PC-3 (cell line): Measurements from ENCODE around the gene EN1. TPM values are rescaled to one million over a fixed set of nuclear protein-coding genes. Genes with fewer than 3 reads are reported as not detected.

ENCODE experiments used
- ATAC-seq: fragments of 200-7000 bp; cut with Tn5 transposase; 2 replicates; pipeline ENCODE4 v1.9.1; 2020; ENCODE audit warnings: mild to moderate bottlenecking, moderate library complexity
- BruUV-seq: library from RNA; stranded (reverse); fragments of 400-500 nt; replicated peaks from 2 replicates; lab custom pipeline; 2021; lab: Mats Ljungman, UMichigan
- CTCF ChIA-PET: fragments of 300-600 bp; sonication (Branson Sonifier 250); formaldehyde crosslinking; loops from one replicate; lab custom pipeline; 2022; ENCODE audit warnings: antibody characterized with exemption; lab: Charles Lee
- POLR2A ChIA-PET: fragments of 300-600 bp; sonication (Branson Sonifier 250); formaldehyde crosslinking; loops from one replicate; lab custom pipeline; 2022; ENCODE audit warnings: antibody characterized with exemption; ENCODE audit not compliant: unreplicated experiment; lab: Charles Lee
- DNase-seq: peaks from one replicate; pipeline ENCODE4 v3.0.0-alpha.2; 2015
- H2AFZ ChIP-seq: fragments of 300-600 bp; sonication (generic); 2 replicates; pipeline ENCODE4 v1.6.0; 2016; ENCODE audit warnings: antibody characterized with exemption, low read length
- H3F3A ChIP-seq: fragments of 300-600 bp; sonication (generic); one replicate; pipeline ENCODE4 v1.6.0; 2017; ENCODE audit warnings: antibody characterized with exemption, low read length, control low read depth, mild to moderate bottlenecking; ENCODE audit not compliant: unreplicated experiment
- H3K27ac ChIP-seq: fragments of 300-600 bp; sonication (generic); 2 replicates; pipeline ENCODE4 v1.5.1; 2016; ENCODE audit warnings: mild to moderate bottlenecking, low read length
- H3K27me3 ChIP-seq: fragments of 300-600 bp; sonication (generic); 2 replicates; pipeline ENCODE4 v1.6.1; 2016; ENCODE audit warnings: low read length, mixed read lengths
- H3K36me3 ChIP-seq: fragments of 300-600 bp; sonication (generic); 2 replicates; pipeline ENCODE4 v1.6.1; 2016; ENCODE audit warnings: low read depth, mixed run types, low read length, mixed read lengths
- H3K4me1 ChIP-seq: fragments of 300-600 bp; sonication (generic); 2 replicates; pipeline ENCODE4 v1.5.1; 2016; ENCODE audit warnings: low read length; ENCODE audit not compliant: insufficient read depth
- H3K4me2 ChIP-seq: fragments of 300-600 bp; sonication (generic); 2 replicates; pipeline ENCODE4 v1.6.0; 2016; ENCODE audit warnings: low read length
- H3K4me3 ChIP-seq: fragments of 300-600 bp; sonication (generic); 2 replicates; pipeline ENCODE4 v1.5.1; 2016; ENCODE audit warnings: mild to moderate bottlenecking, low read length, mixed read lengths
- H3K79me2 ChIP-seq: fragments of 300-600 bp; sonication (generic); 2 replicates; pipeline ENCODE4 v1.6.1; 2017; ENCODE audit warnings: low read length, mixed read lengths
- H3K9ac ChIP-seq: fragments of 300-600 bp; sonication (generic); 2 replicates; pipeline ENCODE4 v1.6.0; 2016; ENCODE audit warnings: mild to moderate bottlenecking, low read length
- H3K9me2 ChIP-seq: fragments of 300-600 bp; sonication (generic); replicated peaks from 2 replicates; pipeline ENCODE4 v1.6.1; 2016; ENCODE audit warnings: mixed run types, low read length, mixed read lengths
- H3K9me3 ChIP-seq: fragments of 300-600 bp; sonication (generic); 2 replicates; pipeline ENCODE4 v1.6.1; 2016; ENCODE audit warnings: low read length, mixed read lengths
- H4K20me1 ChIP-seq: fragments of 300-600 bp; sonication (generic); 2 replicates; pipeline ENCODE4 v1.6.1; 2016; ENCODE audit warnings: low read length, mixed read lengths
- EZH2 ChIP-seq: fragments of 300-600 bp; sonication (generic); IDR thresholded peaks from one replicate; pipeline ENCODE4 v1.6.1; 2017; ENCODE audit warnings: antibody characterized with exemption, mild to moderate bottlenecking, low read length; ENCODE audit not compliant: unreplicated experiment
- EZH2phosphoT487 ChIP-seq: fragments of 300-600 bp; sonication (generic); IDR thresholded peaks from 2 replicates; pipeline ENCODE4 v1.6.1; 2018; ENCODE audit warnings: mild to moderate bottlenecking, antibody characterized with exemption, low read length, borderline replicate concordance
- intact Hi-C: fragments of 100-400 bp; cut with micrococcal nuclease; formaldehyde crosslinking; loops from 2 replicates; pipeline ENCODE4 v1.9.0; 2023
- total RNA-seq: library from RNA; depleted of rRNA; stranded (reverse); fragments of >200 nt; gene quantifications from 2 replicates; pipeline ENCODE4 v1.2.3, GENCODE V29; 2014
- TF ChIP-seq, protein P1 (sequence below): fragments of 300-600 bp; sonication (generic); conservative IDR thresholded peaks from 2 replicates; pipeline ENCODE4 v1.5.1; 2017; ENCODE audit warnings: antibody characterized with exemption, low read depth, mild to moderate bottlenecking, low read length

EN1 gene
- total RNA-seq, 1 experiment from 2014 or later: 3.2 TPM

- no peaks in the 10 kb centered on the region for H3F3A ChIP-seq
- intact Hi-C loops: loop anchor here (2.0 kb wide), 1 partner anchor 55 kb away; no protein-coding TSS in a partner anchor
- ChIA-PET CTCF (no interaction called here), POLR2A (no interaction called here)
- H3K9me2 ChIP-seq: no peaks in the 10 kb centered on the region
- peaks cover 1% of the 10 kb centered on the region; the same call in 1 of the 2 replicates for H3K4me1 ChIP-seq
- peak overlapping the region; percentile 30; the same call in 1 of the 2 replicates for H3K4me2 ChIP-seq
- no peak overlapping the region for H3K27ac ChIP-seq
- H4K20me1 ChIP-seq: no peaks in the 10 kb centered on the region
- H3K79me2 ChIP-seq: no peaks in the 10 kb centered on the region
- H3K4me3 ChIP-seq: no peak overlapping the region
- no peak for ATAC-seq
- H3K9ac ChIP-seq: no peak overlapping the region
- peaks cover 20% of the 10 kb centered on the region for H3K27me3 ChIP-seq
- H2AFZ ChIP-seq: no peak overlapping the region
- no peaks in the 10 kb centered on the region for H3K36me3 ChIP-seq
- H3K9me3 ChIP-seq: no peaks in the 10 kb centered on the region
- TF ChIP-seq, protein P1, sequence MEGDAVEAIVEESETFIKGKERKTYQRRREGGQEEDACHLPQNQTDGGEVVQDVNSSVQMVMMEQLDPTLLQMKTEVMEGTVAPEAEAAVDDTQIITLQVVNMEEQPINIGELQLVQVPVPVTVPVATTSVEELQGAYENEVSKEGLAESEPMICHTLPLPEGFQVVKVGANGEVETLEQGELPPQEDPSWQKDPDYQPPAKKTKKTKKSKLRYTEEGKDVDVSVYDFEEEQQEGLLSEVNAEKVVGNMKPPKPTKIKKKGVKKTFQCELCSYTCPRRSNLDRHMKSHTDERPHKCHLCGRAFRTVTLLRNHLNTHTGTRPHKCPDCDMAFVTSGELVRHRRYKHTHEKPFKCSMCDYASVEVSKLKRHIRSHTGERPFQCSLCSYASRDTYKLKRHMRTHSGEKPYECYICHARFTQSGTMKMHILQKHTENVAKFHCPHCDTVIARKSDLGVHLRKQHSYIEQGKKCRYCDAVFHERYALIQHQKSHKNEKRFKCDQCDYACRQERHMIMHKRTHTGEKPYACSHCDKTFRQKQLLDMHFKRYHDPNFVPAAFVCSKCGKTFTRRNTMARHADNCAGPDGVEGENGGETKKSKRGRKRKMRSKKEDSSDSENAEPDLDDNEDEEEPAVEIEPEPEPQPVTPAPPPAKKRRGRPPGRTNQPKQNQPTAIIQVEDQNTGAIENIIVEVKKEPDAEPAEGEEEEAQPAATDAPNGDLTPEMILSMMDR: no peak
- TF ChIP-seq EZH2phosphoT487: no peak
- no peak for TF ChIP-seq EZH2
- peak; percentile 46 for DNase-seq
- no TSS peak for BruUV-seq
Observed at GRCh38 chr2:118830118-118830517, 17.3 kb downstream of the EN1 start.

GRCh38 chr2:118826093-118826492 lies 21.4 kb downstream of the EN1 start:
- H3K9me2 ChIP-seq: no peaks in the 10 kb centered on the region
- H3K9me3 ChIP-seq: no peaks in the 10 kb centered on the region
- H3K79me2 ChIP-seq: no peaks in the 10 kb centered on the region
- POLR2A ChIA-PET: no interaction called here
- no peaks in the 10 kb centered on the region for H4K20me1 ChIP-seq
- no peak overlapping the region for H3K9ac ChIP-seq
- H3K36me3 ChIP-seq: no peaks in the 10 kb centered on the region
- no peak for ATAC-seq
- no peaks in the 10 kb centered on the region; the same call in 1 of the 2 replicates for H3K4me1 ChIP-seq
- CTCF ChIA-PET: no interaction called here
- no peak overlapping the region for H2AFZ ChIP-seq
- TF ChIP-seq EZH2phosphoT487: no peak
- no peak for TF ChIP-seq EZH2
- TF ChIP-seq, protein P1: no peak
- no peak overlapping the region for H3K4me2 ChIP-seq
- intact Hi-C loops: no loop called here
- no peak for DNase-seq
- no peaks in the 10 kb centered on the region for H3F3A ChIP-seq
- no TSS peak for BruUV-seq
- no peak overlapping the region for H3K4me3 ChIP-seq
- H3K27me3 ChIP-seq: peaks cover 42% of the 10 kb centered on the region
- no peak overlapping the region for H3K27ac ChIP-seq

DNA sequence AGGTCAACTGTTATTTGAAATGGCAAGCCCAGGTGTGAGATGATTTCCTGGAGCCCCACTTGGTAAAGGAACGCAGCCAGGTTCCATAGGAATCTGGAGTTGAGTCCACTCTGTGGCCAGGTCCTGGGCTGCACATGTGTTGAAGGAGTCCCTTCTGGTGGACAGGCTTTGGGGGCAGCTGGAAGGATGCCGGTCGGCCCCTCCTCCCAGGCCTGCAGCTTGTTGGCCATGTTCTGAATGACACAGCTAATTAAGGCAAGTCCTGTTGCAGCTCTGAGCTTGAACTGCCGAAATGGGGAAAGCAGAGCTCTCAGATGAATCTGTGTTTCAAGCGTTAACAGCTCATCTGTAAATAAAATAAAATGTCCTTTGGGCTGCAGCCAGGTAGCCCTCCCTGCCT lies 23.8 kb downstream of the EN1 start:
- BruUV-seq: no TSS peak
- Histone ChIP-seq H2AFZ (no peak overlapping the region), H3K4me3 (no peak overlapping the region), H3K36me3 (no peaks in the 10 kb centered on the region), H3K9ac (no peak overlapping the region), H3F3A (no peaks in the 10 kb centered on the region), H3K4me1 (no peaks in the 10 kb centered on the region), H3K27me3 (peaks cover 55% of the 10 kb centered on the region), H3K9me2 (no peaks in the 10 kb centered on the region), H3K4me2 (no peak overlapping the region), H3K9me3 (no peaks in the 10 kb centered on the region), H4K20me1 (no peaks in the 10 kb centered on the region), H3K27ac (no peak overlapping the region), H3K79me2 (no peaks in the 10 kb centered on the region)
- TF ChIP-seq EZH2phosphoT487 (no peak), EZH2 (no peak)
- TF ChIP-seq, protein P1: no peak
- ATAC-seq: no peak
- ChIA-PET POLR2A (no interaction called here), CTCF (no interaction called here)
- intact Hi-C loops: no loop called here
- no peak for DNase-seq
